Esophagus muscularis mucosa (tissue), 4 donors: ENCODE measurements around the gene SAMD14. TPM values are rescaled to one million over a fixed set of nuclear protein-coding genes. Genes with fewer than 3 reads are reported as not detected.
A peak's percentile ranks its signal among the peaks of the same experiment; 100 is the strongest.

ENCODE experiments used
- DNase-seq: peaks from one replicate; pipeline ENCODE4 v3.0.0-alpha.2; 2017; ENCODE audit errors: extremely low spot score
- H3K27ac ChIP-seq, 4 donors: fragments of 200-600 bp; sonication (generic); replicated peaks in 1 of 4; 1 replicate in 3 of 4; 2 replicates in 1 of 4; pipeline ENCODE4 v1.5.1; 2016 to 2019; ENCODE audit warnings: mild to moderate bottlenecking in 1 of 4
- H3K27me3 ChIP-seq, 4 donors: fragments of 200-600 bp; sonication (generic); one replicate each; pipeline versions ENCODE4 v1.5.1 to v1.6.0; 2016 to 2019
- H3K36me3 ChIP-seq, 4 donors: fragments of 200-600 bp; sonication (generic); one replicate each; pipeline ENCODE4 v1.5.1; 2016 to 2019
- H3K4me1 ChIP-seq, 4 donors: fragments of 200-600 bp; sonication (generic); one replicate each; pipeline ENCODE4 v1.5.1; 2016 to 2019
- H3K4me3 ChIP-seq, 4 donors: fragments of 200-600 bp; sonication (generic); 1 replicate in 2 of 4; 2 replicates in 2 of 4; pipeline ENCODE4 v1.5.1; 2016 to 2019; ENCODE audit warnings: mild to moderate bottlenecking in 4 of 4, moderate library complexity in 1 of 4
- H3K9me3 ChIP-seq, 4 donors: fragments of 200-600 bp; sonication (generic); 1 replicate in 3 of 4; 2 replicates in 1 of 4; pipeline ENCODE4 v1.5.1; 2016 to 2019
- EP300 ChIP-seq: sonication (generic); formaldehyde crosslinking; IDR thresholded peaks from one replicate; pipeline ENCODE4 v1.6.1; 2017; ENCODE audit warnings: antibody characterized with exemption
- POLR2A ChIP-seq: fragments of 450-650 bp; IDR thresholded peaks from one replicate; pipeline ENCODE4 v1.6.1; 2017; ENCODE audit warnings: antibody characterized with exemption, moderate library complexity, mild to moderate bottlenecking, low read depth
- POLR2AphosphoS5 ChIP-seq, 2 donors: sonication (generic); formaldehyde crosslinking; IDR thresholded peaks; one replicate each; pipeline ENCODE4 v1.6.1; 2017; ENCODE audit warnings: antibody characterized with exemption in 2 of 2
- WGBS: methylation state at CpG from one replicate; pipeline ENCODE4 v1.1.5; 2018; 5-methylcytosine and 5-hydroxymethylcytosine counted together
- intact Hi-C: fragments of 100-400 bp; cut with DNase I; formaldehyde crosslinking; loops from one replicate; pipeline ENCODE4 v1.15.1; 2023
- total RNA-seq, 4 donors: library from RNA; depleted of rRNA; stranded (reverse); fragments of >200 nt; gene quantifications; one replicate each; pipeline versions ENCODE4 v1.1.0 to v1.2.1, GENCODE V29; 2016
- TF ChIP-seq, protein P1 (sequence below), 3 experiments: fragments of 200-600 bp in 2 of 3; fragments of 450-650 bp in 1 of 3; sonication (generic) in 2 of 3; IDR thresholded peaks; one replicate each; pipeline ENCODE4 v1.5.1; 2017 to 2019; ENCODE audit warnings: antibody characterized with exemption in 3 of 3, mild to moderate bottlenecking in 2 of 3, moderate library complexity in 1 of 3

SAMD14 gene
- total RNA-seq, 4 donors from 2014 or later = 0.98 to 1.8 (median 1.5) TPM

DNA sequence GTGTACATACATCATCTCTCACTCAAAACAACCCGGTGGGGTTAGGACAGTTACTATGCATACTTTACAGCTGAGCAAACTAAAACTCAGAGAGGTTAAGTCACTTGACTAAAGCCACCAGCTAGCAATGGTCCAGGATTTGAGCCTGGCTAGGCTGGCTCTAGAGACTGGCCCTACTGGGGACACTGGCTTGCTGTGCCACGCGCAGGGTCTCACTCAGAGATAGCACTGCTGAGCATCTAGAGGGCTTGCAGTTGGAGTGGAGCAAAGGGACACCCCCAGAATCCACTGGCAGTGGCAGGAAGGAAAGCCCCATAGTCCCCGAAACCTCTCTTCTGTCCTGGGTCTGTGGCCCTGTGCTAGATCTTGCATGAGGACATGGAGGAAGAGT lies 11.1 kb downstream of the SAMD14 start:
- Histone ChIP-seq H3K27me3 (peaks cover 0 to 5% (median 0%) of the 10 kb centered on the region in 4 donors), H3K4me3 (no peak overlapping the region), H3K4me1 (peaks cover 6 to 43% (median 32%) of the 10 kb centered on the region in 4 donors), H3K27ac (no peak overlapping the region), H3K36me3 (no peaks in the 10 kb centered on the region), H3K9me3 (no peaks in the 10 kb centered on the region)
- 89% methylated on average over 4 of the region's 4 CpGs for WGBS
- intact Hi-C loops = no loop called here
- no peak for DNase-seq
- no peak for TF ChIP-seq POLR2AphosphoS5 (IDR thresholded peaks at IDR 0.05)
- TF ChIP-seq POLR2A = no peak
- TF ChIP-seq EP300 = no peak
- TF ChIP-seq, protein P1, sequence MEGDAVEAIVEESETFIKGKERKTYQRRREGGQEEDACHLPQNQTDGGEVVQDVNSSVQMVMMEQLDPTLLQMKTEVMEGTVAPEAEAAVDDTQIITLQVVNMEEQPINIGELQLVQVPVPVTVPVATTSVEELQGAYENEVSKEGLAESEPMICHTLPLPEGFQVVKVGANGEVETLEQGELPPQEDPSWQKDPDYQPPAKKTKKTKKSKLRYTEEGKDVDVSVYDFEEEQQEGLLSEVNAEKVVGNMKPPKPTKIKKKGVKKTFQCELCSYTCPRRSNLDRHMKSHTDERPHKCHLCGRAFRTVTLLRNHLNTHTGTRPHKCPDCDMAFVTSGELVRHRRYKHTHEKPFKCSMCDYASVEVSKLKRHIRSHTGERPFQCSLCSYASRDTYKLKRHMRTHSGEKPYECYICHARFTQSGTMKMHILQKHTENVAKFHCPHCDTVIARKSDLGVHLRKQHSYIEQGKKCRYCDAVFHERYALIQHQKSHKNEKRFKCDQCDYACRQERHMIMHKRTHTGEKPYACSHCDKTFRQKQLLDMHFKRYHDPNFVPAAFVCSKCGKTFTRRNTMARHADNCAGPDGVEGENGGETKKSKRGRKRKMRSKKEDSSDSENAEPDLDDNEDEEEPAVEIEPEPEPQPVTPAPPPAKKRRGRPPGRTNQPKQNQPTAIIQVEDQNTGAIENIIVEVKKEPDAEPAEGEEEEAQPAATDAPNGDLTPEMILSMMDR (IDR thresholded peaks at IDR 0.05) = no peak

DNA sequence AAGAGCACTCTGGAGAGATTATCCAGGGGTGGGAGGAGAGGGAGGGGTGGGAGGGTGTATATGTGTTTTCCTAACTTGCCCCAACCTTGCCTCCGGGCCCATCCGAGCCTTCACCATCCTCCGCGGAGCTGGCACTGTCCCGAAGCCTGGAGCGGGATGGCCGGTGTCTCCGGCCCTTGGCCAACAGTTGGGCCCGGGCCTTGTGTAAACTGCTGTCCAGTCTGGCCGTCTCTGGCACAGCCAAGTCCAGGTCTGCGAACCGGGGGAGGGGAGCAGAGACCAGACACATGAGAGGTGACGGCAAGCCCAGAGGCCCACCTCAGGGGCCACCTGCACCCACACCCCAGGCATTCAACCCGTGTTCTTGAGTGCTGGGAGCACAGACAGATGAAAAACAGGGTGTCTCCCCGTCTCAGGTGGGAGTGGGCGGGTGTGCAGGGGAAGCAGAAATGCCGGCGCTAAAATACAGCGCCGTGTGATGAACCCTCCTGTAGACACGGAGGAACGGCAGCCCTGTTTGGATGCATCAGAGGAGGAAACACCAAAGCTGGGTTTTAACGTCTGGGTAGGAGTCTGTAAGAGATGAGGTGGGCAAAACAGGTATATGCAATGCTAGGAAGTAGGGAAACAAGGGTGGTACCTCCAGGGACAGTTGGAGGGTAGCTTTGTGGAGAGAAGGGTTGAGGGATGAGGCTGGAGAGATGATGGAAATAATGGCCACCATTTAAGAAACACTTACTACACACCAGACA lies 11.7 kb downstream of the SAMD14 start:
- Histone ChIP-seq H3K36me3 (no peaks in the 10 kb centered on the region), H3K4me1 (peaks cover 9 to 42% (median 31%) of the 10 kb centered on the region in 4 donors), H3K9me3 (no peaks in the 10 kb centered on the region), H3K4me3 (no peak overlapping the region), H3K27me3 (peaks cover 0 to 5% (median 0%) of the 10 kb centered on the region in 4 donors), H3K27ac (peak overlapping the region in 2 of 4 donors; percentile 69 to 71)
- intact Hi-C loops = no loop called here
- DNase-seq = no peak
- WGBS = 51% methylated on average over 18 of the region's 23 CpGs
- TF ChIP-seq POLR2AphosphoS5 (IDR thresholded peaks at IDR 0.05) = peak in 1 of 2 donors; percentile 21
- TF ChIP-seq, protein P1 (IDR thresholded peaks at IDR 0.05) = no peak

DNA sequence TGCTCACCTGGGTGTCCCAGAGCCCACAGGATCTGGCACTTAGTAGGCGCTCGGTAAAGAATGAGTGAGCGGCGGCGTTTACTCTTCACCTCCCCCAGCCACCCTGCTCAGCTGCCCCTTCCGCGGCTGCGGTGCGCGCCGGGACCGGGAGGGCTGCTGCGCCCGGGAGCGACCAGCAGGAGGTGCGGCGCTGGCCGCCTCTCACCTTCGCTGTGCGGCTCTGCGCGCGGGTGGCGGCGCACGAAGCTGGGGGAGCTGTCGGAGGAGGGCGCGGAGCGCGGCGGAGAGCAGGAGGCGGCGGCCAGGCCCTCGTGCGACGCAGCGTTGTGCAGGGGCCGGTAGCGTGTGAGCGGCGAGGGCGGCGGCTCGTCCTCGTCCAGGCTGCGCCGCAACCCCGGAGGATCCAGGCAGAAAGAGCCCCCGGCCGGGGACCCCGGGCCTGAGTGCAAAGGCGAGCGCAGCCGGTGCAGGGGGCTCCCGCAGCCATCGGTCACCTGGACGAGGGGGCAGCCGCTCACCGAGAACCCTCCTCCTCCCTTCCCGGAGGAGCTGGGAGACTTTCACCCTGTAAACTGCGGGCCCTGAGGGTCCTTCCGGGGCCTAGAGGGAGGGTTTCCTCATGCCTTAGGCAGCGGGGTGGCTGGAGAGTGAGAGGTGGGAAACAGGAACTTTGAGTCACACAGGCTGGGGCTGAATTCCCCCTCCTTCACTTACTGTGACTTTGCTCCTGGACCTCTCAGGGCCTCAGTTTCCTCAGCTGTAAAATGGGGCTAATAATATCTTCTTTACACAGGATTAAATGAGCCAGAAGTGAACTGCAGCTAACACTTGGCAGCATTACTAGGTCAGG lies 12.5 kb downstream of the SAMD14 start:
- peaks cover 0 to 5% (median 0%) of the 10 kb centered on the region in 4 donors for H3K27me3 ChIP-seq
- no peaks in the 10 kb centered on the region for H3K9me3 ChIP-seq
- H3K36me3 ChIP-seq = no peaks in the 10 kb centered on the region
- TF ChIP-seq POLR2A (no peak), POLR2AphosphoS5 (IDR thresholded peaks at IDR 0.05) (peak; percentile 31 to 49), EP300 (no peak)
- TF ChIP-seq, protein P1 (IDR thresholded peaks at IDR 0.05) = peak; percentile 65 to 85 (median 78)
- intact Hi-C loops = no loop called here
- no peak for DNase-seq
- peaks cover 16 to 46% (median 37%) of the 10 kb centered on the region in 4 donors for H3K4me1 ChIP-seq
- 5% methylated on average over 33 of the region's 64 CpGs for WGBS
- H3K27ac ChIP-seq = peak overlapping the region in 3 of 4 donors; percentile 55 to 71 (median 69)
- peak overlapping the region; percentile 40 to 44 (median 43) for H3K4me3 ChIP-seq

DNA sequence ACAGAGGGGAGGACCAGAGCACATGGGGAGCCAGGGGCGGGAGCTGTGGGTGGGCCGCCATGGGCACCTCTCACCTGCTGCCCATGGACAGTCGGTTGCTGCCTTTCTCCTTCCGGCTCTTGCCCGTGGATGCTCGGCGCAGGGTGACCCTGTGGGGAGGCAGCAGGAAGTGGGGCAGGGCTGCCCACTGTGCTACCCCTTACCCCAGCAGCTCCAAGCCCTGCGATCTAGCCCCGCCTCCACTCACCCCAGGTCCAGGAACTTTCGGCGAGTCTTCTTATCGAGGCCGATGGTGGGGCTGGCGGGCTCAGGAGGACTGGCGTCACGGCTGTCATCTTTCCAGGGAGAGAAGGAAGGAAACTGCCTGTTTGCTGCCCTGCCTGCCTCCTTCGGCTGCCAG lies 14.2 kb downstream of the SAMD14 start:
- H3K4me3 ChIP-seq = no peak overlapping the region
- DNase-seq = no peak
- H3K4me1 ChIP-seq = peaks cover 32 to 62% (median 51%) of the 10 kb centered on the region in 4 donors
- intact Hi-C loops = no loop called here
- no peak overlapping the region for H3K27ac ChIP-seq
- H3K36me3 ChIP-seq = peaks cover 0 to 2% (median under 1%) of the 10 kb centered on the region in 4 donors
- TF ChIP-seq POLR2A = no peak
- TF ChIP-seq, protein P1 (IDR thresholded peaks at IDR 0.05) = no peak
- TF ChIP-seq EP300 = no peak
- TF ChIP-seq POLR2AphosphoS5 (IDR thresholded peaks at IDR 0.05) = no peak
- H3K9me3 ChIP-seq = no peaks in the 10 kb centered on the region
- WGBS = 100% methylated on average over 1 of the region's 17 CpGs
- H3K27me3 ChIP-seq = peaks cover 0 to 5% (median 0%) of the 10 kb centered on the region in 4 donors
